GM19035 (cell line): ENCODE data around the gene ITPK1.

Experiments used
- ATAC-seq: cut with Tn5 transposase; IDR thresholded peaks from one replicate; pipeline ENCODE4 v1.9.1; 2021; ENCODE audit not compliant: unreplicated experiment

ITPK1 gene

DNA sequence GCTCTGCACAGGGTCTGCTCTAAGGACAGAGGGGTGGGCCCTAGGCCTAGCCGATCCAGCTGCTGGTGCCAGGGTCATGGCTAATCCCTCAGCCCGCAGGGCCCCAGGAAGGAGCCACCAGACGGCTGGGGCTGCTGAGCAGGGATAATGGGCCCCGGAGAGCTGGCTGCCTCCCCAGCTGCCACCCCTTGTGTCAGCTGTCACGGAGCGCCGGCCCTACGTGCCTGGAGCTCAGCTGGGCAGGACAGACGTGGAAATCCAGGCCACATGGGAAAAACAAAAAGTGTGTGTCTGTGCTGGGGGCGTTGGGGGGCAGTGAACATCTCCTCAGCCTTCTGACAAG, 156.6 kb downstream of the ITPK1 start:
- no peak for ATAC-seq

DNA sequence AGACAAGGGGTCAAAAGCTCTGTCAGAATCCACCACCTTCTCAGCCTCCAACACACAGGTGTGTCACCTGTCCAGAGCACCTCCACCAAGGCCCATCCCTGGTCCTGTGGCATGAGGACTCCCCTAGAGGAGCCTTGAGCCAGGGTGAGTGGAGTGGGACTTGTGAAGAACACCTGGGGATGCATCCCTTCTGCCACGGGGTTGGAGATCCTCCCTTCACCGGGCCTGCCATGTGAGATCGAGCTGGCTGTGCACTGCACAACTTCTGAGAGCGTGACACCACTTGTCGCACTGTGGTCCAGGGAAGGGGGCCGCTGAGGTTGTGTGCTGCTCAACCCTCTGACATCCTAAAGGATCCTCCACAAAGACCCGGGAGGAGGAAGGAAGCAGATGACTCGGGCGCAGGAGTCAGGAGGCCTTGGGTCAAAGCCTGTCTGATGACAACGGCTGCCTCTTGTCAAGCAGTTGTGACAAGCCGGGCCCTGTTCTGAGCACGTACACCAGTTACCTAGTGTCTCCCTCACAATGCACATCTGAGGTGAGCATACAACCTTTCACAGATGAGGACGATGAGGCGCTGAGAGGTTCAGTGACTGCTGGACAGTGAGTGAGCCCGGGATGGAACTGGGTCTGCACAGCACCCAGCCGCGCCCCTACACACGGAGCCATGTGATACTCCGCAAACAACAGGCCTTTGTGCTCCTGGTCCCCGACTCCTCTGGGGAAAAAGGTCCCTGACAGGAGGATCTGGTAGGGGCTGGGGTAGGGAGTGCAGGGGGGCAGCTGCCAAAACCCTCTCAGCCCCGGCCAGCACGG, 157.1 kb downstream of the ITPK1 start:
- no peak for ATAC-seq

DNA sequence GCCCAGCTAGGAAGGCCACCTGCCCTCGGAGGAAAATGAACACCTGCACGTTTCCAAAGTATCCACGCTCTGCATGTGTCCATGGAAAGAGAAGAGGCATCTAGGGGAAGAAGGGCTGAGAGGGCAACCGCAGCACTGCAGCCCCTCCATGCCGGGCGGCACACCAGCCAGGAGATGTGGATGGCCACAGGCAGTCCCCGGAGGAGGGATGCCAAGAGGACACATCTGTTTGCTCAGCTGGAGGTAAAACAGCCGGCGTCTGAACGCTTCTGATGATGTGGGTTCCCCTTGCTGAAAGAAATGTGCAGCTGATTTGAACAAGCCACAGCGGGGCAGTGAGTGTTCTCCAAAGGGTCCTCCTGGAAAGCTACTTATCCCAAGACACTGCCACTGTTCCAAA, 158.8 kb downstream of the ITPK1 start:
- no peak for ATAC-seq

DNA sequence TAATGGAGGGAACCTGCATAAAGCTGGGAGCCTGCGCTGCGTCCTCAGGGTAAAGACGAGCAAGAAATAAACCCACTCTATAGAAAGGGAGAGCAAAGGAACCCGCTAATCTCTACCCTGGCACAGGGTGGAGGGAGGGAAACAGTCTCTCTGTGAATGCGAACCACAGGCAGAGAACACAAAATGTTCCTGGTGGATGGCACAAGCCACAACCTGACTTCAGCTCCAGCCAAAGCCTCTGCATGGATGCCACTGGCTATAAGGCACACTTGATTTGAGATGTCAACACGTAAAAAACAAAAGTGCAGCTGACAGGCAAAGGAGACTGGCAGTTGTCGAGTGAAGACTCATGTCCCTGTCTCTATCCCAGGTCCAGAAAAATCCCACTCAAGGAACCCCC, 160.3 kb downstream of the ITPK1 start:
- ATAC-seq, result no peak

DNA sequence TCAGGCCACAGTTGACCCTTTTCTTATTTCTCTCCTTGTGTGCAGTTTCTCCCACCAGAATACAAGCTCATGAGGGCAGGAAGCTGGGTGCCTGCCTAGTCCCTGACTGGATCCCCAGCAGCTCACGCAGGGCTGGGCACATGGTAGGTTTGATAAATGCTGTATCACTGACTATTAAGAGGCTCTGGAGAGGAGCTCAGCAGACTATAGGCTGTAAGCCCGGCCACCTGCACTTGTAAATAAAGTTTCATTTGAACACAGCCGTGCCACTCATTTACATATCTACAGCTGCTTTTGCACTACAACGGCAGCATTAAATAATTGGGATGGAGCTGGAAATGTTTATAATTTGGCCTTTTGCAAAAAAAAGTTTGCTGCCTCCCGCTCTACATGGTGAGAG, 160.8 kb downstream of the ITPK1 start:
- no peak for ATAC-seq

DNA sequence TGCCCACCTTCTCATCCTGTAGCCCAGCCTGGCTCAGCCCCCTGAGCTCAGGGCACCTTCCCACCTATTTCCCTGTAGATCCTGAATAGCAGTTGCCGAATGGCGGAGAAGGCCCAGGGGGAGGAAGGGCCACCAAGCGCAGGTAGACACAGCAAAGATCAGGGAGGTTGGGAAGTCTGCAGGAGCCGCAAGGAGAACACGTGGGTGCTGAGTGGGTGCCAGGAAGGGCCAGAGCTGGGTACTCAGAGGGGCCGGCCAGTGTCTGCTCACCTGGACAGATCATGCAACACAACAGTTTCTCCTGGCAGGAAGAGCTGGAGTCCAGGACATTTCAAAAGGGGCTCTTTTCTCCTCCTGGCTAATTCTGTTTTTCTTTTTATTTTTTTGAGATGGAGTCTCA, 162.2 kb downstream of the ITPK1 start:
- ATAC-seq, result no peak

DNA sequence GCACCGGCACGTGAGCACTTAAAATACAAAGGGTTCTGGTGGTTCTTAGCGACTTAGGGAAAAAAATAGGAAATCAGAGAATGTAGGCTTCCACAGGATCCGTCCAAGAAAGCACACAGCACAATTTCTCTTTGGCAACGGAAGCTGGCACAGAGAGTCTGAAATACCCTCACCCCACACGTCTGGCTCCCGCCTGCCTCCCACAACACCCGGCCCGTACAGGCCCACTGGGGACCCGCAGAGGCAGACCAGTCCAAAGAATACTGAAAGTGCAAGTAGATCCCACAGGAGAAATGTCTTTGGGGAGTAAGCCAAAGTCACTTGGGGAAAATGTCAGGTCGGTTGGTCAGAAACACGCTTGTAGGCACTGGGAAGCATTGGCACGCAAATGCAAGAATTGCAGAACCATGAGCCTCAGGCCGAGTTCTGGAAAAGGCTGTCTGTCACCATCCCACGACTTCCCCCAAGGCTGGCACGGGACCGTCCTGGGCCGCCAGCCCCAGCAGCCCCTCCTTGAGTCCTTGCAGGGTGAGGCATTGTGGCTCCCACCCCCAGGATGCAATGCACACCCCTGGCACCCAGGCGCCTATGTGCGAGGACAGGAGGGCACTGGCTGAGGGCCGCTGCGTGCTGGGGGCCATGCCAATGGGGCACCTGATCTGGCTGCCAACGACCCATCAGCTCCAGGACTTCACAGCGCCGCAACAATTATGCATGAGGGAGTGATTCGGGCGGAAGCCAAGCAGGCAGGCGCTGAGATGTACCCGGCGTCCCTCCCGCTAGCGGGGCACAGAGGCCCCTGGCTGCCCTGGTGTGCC, 163.0 kb downstream of the ITPK1 start:
- ATAC-seq, result no peak

DNA sequence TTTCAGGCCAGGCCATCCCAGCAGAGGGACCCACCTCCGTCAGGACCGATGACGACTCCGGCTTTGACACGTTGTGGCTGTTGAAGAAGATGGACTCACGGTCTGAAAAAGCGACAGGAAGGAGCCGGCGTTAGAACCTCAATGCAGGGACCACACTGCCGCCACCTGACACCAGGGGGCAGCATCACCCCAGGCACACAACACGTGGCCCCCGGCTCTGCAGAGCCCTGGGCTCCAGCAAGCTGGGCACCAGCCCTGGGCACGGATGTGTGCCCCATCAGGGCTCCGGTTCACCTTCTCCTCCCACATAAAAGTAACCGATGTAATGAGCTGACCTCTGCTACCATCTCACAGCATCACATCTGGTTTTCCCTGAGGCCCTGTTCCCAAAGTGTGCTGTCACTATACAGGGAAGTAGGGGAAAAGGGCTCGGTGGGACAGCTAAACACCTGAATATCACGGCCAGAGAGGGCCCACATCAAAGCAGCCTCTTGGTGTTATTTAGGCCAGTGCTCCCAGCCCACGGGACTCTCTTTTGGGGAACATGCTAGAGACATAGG, 163.7 kb downstream of the ITPK1 start:
- peak; percentile 92 for ATAC-seq

DNA sequence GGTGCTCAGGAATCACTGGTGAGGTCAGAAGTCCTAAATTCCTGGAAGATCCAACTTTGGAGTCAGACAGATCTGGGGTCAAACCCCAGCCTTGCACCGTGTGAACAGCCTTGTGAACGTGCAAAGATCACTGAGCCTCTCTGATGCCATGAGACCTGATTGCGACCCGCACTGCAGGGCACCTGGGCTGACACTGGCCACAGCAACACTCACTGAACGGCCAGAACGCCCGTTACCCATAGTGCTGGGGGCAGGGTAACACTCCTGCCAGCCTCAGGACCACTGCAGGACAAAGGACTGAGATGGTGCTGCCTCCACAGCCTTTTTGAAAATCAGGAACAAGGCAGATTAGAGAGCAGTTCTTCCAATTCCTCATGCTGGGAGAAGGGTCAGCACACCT, 164.5 kb downstream of the ITPK1 start:
- no peak for ATAC-seq

DNA sequence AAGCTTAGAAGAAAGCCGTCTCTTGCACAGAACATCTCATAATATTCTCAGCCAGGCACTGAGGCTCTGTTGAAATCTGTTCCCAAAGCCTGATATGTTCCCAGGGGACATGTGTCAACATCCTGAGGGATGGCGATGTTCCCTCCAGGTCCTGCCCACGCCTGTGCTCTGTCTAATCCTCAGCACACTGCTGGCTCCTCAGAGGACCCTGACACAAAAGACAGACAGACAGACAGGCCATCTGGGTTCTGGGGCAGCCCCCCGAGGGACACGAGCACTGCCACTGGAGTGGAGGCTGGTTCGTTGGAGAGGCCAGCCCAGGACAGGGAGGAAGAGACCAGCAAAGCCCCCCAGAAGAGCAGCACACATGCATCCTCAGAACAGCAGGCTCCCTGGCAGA, 165.0 kb downstream of the ITPK1 start:
- ATAC-seq, result no peak

DNA sequence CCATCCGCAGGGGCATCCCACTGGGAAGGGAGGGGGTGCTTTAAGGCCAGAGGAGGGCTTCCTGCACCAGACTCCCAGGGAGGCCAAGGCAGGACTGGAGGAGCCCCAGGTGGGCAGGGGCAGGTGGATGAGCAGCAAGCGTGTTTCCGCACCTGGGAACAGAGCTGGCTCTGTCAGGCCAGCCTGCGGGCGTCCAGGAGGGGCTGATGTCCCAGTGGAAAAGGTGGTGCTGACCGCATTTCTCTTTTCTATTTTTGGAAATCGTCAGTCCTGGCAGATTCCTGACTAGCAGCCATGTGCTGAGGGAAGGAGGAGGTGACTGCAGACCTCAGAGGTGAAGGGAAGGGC, 165.6 kb downstream of the ITPK1 start:
- no peak for ATAC-seq

DNA sequence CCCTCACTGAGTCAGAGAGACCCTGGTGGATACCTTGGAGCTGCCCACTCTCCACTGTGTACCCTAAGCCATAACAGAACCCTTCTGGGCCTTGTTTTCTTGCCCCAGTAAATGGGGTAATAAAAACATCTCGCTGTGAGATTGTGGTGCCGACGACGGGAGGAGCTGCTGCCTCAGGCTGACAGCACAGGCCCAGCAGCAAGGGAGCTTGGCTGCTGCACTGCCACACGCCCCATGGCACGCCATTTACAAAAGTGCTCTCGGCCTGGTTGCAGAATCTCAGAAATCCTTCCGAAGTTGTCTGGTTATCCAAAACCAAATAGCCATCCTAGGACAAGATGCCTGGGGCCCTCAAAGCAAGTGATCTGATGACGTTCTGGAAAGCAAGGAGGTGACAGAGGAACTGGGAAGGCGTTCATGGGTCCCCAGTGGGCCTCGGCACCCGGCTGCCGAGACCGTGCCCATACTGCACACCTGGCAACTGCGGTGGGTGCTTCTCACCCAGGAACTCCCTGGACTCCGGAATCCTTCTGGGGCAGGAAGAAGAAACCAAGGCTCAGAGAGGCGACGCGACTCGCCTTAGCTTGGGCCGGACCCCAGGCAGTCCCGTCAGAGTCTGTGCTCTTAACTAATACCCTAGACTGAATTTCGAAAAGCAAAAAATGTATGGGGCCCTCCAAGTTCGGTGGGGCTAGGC, 166.1 kb downstream of the ITPK1 start:
- ATAC-seq, result no peak

DNA sequence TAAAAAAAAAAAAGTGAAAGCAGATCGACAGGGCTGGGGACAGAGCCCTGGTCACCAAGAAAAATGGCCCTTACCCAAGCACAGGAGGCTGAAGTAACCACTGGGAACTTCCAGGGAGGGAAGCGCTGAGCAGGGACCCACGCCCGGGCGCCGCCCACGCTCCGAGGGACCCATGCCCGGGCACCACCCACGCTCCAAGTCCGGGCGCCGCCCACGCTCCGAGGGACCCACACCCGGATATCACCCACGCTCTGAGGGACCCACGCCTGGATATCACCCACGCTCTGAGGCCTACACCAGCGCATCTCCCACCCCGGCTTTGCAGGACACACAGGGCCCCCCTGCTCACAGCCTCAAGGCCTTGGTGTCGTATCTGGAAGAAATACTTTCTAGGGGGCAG, 167.1 kb downstream of the ITPK1 start:
- ATAC-seq, result no peak

DNA sequence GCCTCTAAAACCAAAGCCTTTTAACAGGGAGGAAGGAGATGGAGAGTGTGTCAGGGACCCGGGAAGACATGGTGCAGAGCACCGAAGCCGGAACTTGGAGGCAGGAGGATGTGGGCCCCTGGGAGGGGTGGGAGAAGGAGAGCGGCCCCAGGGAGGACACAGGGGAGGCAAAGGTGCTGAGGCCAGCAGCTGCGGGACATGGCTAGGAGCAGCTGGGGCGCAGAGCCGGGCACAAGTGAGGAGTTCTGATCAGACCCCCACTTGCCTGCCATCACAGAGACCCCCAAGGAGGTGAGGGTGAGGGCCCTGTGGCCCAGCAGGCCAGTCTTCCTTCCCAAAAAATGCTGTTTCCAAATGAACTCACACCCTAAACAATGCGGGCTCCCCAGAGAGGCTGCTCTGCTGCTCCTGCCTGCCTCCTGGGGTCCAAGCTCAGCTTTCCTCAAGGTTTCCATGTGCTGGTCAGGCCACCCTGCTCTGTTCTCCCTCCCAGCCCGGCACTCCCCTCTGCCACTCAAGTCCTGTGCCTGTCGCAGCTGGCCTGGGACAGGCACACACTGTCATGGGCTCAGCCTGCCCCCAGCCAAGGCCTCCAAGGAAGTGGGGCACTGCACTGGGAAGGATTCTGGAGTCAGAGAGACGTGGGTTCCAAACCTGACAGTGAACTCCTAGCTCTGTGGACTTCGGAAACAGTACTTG, 168.7 kb downstream of the ITPK1 start:
- ATAC-seq, result no peak

DNA sequence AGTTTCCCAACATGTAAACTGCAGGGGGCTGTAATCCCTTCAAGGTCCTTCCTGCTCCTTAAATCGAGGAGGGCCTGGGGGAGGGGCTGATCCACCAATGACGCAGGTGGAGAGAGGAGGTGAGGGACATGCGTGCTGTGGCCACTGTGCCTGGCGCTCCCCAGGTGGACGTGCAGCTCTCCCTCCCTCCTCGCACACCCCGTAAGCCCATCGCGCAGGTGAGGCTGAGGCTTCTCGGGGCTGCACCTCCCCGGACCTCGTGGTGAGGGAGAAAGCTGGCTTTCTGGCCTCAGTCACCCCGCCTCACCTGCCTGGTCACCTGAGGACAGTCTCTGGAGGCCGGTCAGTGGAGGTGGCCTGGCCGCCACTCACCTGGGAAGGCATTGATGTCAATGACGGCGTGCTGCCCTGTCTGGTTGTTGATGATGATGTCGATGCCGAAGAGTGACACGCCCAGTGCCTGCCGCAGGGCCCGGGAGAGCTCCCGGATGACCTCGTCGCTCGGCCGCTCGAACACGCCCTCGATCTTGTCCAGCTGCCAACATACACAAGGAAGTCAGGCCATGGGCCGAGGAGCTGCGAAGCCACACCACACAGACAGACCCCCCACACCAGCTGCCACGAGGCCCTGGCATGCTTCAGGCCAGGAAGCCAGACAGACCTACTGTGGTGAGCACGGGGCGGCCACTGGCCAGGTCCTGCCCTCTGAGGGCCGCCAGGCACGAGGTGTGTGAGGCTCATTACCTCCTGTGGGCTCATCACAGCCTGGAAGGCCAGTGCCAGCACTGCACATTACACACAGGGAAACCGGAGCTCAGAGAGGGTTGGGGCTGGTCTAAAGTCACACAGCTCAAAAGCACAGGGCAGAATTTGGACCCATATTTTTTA, 169.5 kb downstream of the ITPK1 start:
- ATAC-seq, result no peak

DNA sequence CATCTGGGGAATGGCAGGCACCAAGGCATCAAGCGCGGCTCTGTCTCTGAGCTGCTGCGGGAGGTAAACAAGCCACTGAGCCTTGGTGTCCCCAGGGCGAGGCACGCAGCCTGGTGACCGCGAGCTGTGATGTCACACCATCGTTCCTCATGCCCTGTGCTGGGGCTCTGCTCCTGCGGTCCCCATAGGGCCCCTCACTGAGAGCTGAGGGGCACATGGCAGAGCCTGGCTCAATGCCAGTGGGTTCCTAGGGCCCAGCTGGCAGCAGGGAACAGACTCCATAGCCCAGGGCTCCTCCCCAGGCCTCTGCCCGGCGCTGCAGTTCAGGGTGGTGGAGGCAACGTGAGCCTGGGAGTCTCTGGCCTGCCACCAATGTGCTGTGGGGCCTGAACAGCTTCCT, 170.2 kb downstream of the ITPK1 start:
- no peak for ATAC-seq

DNA sequence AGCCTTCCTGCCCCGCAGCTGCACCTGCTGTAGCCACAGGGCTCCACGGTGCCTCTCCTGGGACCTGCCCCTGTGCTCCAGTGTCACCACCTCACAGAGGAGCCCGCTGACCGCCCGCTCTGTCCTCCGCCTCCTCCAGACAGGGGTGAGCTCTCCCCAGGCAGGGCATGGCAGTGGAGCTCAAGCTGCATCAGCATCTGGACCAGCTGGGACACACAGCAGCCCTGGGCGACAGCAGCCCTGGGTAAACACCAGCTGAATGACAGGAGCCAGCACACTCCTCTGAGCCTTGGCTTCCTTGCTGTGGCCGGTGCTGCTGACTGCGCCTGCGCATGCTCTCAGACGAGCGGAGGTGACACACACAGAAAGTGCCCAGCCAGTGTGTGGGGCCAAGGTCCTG, 170.7 kb downstream of the ITPK1 start:
- ATAC-seq, result no peak

DNA sequence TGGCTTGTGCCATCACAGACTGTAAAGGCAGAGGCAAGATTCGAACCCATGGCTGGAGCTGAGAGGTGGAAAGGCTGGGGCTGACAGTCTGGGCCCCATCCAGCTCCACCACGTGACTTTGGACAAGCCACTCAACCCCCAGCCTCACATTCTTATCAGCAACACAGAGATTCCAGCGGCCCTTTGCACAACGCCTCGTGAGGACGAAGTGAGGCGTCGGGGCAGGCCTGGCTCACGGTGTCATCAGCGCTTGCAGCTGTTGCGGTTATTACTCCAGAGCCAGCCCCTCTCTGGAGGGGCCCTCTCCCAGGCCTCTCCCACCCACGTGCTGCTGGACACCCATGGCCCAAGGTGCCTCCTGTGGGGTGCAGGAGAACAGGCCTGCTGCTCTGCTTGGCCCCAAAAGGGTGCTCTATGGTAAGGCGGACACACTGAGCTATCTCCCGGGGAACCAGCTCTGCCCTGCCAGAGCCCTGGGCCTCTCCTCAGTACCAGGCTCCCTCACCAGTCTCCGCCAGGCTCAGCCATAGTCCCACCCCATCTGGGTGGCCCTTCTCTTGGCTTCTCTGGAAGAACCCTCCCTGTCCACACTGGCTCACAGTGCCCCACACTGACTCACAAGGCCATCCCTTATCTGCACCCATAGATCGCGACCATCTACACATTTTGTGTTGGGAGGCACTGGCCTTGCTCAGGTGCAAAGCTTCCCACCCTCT, 171.7 kb downstream of the ITPK1 start:
- no peak for ATAC-seq

DNA sequence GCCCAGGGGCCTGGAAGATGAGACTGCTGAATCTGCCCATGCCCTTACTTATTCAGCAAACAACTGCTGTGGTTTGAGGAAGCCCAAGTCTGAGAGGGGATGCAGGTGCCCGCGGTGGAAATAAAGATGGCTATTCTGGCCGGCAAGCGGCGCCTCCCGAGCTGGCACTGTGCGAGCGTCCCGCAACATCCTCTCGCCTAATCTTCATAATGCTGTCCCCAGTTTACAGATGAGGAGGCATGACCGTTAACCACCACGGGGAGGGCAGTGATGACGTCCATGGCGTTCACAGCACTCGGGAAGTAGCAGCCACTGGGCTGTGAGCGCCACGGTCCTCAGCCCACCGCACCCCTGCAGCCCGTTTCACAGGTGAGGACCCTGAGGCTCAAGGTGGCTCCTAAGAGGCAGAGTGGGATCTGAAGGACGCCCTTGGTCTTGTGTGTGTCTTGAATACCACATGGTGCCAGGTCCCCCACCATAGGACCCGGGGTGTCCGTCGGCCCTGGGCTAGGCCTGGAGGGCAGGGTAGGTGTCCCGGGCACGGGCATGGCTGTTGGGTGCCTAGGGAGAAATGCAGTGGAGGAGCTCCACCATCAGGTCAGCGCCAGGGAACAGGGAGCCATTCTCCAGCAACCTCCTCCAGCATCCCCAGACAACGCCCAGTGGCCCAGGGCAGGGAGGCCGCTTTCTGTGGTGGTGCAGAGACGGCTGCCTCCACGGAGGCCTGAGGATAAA, 172.6 kb downstream of the ITPK1 start:
- no peak for ATAC-seq
